IMR-90 (cell line): ENCODE results near the gene ZNF527.

Experiments
- MAFK ChIP-seq: IDR thresholded peaks from 2 replicates; pipeline ENCODE4 v1.6.1; 2012; ENCODE audit warnings: low read depth, low read length, improper control_type of control experiment
- MXI1 ChIP-seq: IDR thresholded peaks from 2 replicates; pipeline ENCODE4 v1.6.1; 2012; ENCODE audit warnings: low read depth, mild to moderate bottlenecking, low read length, moderate library complexity, borderline replicate concordance
- POLR2A ChIP-seq: IDR thresholded peaks from 2 replicates; pipeline ENCODE4 v1.6.1; 2012; ENCODE audit warnings: mild to moderate bottlenecking, low read depth, low read length
- RFX5 ChIP-seq: IDR thresholded peaks from 2 replicates; pipeline ENCODE4 v1.8.0; 2012; ENCODE audit warnings: low read depth, mild to moderate bottlenecking, low read length, moderate library complexity
- TF ChIP-seq, protein P1 (sequence below): conservative IDR thresholded peaks from 2 replicates; pipeline ENCODE4 v1.5.1; 2012; ENCODE audit warnings: mild to moderate bottlenecking, low read depth, low read length, improper control_type of control experiment

DNA sequence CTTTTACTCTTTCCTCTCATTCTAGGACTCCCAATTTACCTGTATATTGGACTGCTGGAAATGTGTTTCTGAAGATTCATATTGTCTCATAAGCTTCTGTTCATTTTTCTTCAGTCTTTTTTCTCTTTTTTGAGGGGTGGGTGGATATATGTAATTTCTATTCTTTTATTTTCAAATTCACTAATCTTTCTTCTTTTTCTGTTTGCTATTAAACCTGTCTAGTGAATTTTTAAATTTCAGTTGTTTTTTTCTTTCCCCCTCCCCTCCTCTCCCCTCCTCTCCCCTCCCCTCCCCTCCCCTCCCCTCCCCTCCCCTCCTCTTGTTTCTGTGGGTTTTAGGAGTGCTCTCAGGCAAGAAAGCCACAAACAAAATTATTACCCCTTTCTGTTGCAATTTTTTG lies 16.9 kb upstream of the ZNF527 start:
- TF ChIP-seq MAFK, result no peak
- TF ChIP-seq, protein P1, sequence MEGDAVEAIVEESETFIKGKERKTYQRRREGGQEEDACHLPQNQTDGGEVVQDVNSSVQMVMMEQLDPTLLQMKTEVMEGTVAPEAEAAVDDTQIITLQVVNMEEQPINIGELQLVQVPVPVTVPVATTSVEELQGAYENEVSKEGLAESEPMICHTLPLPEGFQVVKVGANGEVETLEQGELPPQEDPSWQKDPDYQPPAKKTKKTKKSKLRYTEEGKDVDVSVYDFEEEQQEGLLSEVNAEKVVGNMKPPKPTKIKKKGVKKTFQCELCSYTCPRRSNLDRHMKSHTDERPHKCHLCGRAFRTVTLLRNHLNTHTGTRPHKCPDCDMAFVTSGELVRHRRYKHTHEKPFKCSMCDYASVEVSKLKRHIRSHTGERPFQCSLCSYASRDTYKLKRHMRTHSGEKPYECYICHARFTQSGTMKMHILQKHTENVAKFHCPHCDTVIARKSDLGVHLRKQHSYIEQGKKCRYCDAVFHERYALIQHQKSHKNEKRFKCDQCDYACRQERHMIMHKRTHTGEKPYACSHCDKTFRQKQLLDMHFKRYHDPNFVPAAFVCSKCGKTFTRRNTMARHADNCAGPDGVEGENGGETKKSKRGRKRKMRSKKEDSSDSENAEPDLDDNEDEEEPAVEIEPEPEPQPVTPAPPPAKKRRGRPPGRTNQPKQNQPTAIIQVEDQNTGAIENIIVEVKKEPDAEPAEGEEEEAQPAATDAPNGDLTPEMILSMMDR, result no peak
- no peak for TF ChIP-seq RFX5
- no peak for TF ChIP-seq POLR2A
- no peak for TF ChIP-seq MXI1
